D721Med (cell line): ENCODE data around the gene TRAF3IP3.

Source experiments
- DNase-seq: peaks from one replicate; pipeline ENCODE4 v3.0.0; 2011; ENCODE audit warnings: low spot score; ENCODE audit not compliant: insufficient read length
- FAIRE-seq: peaks from 2 replicates; lab custom pipeline; 2011; peaks lifted over from hg19 to GRCh38; lab: Jason Lieb, UNC
- TF ChIP-seq, protein P1 (sequence below): IDR thresholded peaks from 2 replicates; pipeline ENCODE4 v1.5.1; 2012; ENCODE audit warnings: mild to moderate bottlenecking, control low read depth; ENCODE audit not compliant: insufficient read depth; ENCODE audit errors: missing control alignments

The TRAF3IP3 gene

GRCh38 chr1:209723756-209724693, 31.8 kb upstream of the TRAF3IP3 start:
- no peak for FAIRE-seq
- DNase-seq = no peak
- TF ChIP-seq, protein P1, sequence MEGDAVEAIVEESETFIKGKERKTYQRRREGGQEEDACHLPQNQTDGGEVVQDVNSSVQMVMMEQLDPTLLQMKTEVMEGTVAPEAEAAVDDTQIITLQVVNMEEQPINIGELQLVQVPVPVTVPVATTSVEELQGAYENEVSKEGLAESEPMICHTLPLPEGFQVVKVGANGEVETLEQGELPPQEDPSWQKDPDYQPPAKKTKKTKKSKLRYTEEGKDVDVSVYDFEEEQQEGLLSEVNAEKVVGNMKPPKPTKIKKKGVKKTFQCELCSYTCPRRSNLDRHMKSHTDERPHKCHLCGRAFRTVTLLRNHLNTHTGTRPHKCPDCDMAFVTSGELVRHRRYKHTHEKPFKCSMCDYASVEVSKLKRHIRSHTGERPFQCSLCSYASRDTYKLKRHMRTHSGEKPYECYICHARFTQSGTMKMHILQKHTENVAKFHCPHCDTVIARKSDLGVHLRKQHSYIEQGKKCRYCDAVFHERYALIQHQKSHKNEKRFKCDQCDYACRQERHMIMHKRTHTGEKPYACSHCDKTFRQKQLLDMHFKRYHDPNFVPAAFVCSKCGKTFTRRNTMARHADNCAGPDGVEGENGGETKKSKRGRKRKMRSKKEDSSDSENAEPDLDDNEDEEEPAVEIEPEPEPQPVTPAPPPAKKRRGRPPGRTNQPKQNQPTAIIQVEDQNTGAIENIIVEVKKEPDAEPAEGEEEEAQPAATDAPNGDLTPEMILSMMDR = no peak

DNA sequence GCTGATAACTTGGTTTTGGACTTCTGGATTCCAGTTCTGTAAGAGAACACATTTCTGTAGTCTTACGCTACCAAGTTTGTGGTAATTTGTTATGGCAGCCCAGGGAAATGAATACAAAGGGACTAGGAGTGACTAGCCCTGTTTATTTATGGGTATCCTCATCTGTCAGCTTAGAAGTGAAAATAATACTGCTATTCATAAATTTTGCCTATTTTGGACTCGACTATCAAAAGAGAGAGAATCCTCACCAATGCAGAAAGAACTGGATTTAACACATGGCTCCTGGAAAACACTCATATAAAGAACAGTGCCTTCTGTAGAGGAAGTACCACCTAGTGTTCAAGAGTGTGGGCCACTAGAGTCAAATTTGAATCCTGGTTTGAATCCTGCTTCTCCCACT, 28.6 kb upstream of the TRAF3IP3 start:
- FAIRE-seq (no peak), DNase-seq (no peak)
- TF ChIP-seq, protein P1 = no peak

GRCh38 chr1:209727785-209728184, 28.1 kb upstream of the TRAF3IP3 start:
- TF ChIP-seq, protein P1 = no peak
- FAIRE-seq (no peak), DNase-seq (no peak)

GRCh38 chr1:209728466-209728865, 27.4 kb upstream of the TRAF3IP3 start:
- TF ChIP-seq, protein P1 = no peak
- DNase-seq (no peak), FAIRE-seq (no peak)

DNA sequence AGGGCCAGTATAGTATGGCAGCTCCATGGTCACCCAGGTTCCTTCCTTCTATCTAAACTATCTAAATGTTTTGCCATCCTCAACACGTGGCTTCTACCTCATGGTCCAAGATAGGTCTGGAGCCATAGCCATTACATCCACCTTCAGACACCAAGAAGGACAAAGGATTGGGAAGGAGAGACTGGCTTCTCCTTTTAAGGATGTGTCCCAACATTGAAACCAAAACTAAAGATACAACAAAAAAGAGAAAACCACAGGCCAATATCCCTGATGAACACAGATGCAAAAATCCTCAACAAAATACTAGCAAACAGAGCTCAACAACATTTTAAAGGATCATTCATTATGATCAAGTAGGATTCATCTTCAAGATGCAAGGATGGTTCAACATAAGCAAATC, 26.4 kb upstream of the TRAF3IP3 start:
- no peak for FAIRE-seq
- TF ChIP-seq, protein P1 = no peak
- DNase-seq = no peak

- no peak for FAIRE-seq
- no peak for DNase-seq
- TF ChIP-seq, protein P1 = no peak
Observed at GRCh38 chr1:209732725-209733124, 23.1 kb upstream of the TRAF3IP3 start.
